ENCODE data around the gene PCYT2. TPM values are rescaled to one million over a fixed set of nuclear protein-coding genes. Genes with fewer than 3 reads are reported as not detected.

The PCYT2 gene
- total and polyA plus RNA-seq, 3 experiments from 2014 or later = 30.3 to 35.7 (median 31.6) TPM

GRCh38 chr17:81939218-81939617 is 28.0 kb upstream of the PCYT2 start:
- Histone ChIP-seq H3K9me3 (ENCODE audit: low read length) (no peaks in the 10 kb centered on the region), H3K36me3 (ENCODE audit: insufficient read depth, low read length) (no peaks in the 10 kb centered on the region), H3K27ac (ENCODE audit: low read depth, low read length) (no peak overlapping the region), H3K27me3 (ENCODE audit: insufficient read depth, low read length, poor library complexity, severe bottlenecking) (no peaks in the 10 kb centered on the region), H3K4me3 (ENCODE audit: low read length) (no peak overlapping the region), H3K4me1 (ENCODE audit: insufficient read depth, low read length) (peaks cover 5% of the 10 kb centered on the region)
- Mint-ChIP-seq H3K4me1 (peaks cover 0 to 8% (median 5%) of the 10 kb centered on the region in 3 donors), H3K4me3 (peak overlapping the region in 1 of 7 donors; percentile 40), H3K27ac (no peak overlapping the region), H3K9me3 (no peaks in the 10 kb centered on the region), H3K27me3 (peaks cover 4 to 11% of the 10 kb centered on the region in 2 donors), H3K36me3 (no peaks in the 10 kb centered on the region)
- CTCF ChIA-PET = no interaction called here
- POLR2A ChIA-PET = no interaction called here
- DNase-seq = no peak

DNA sequence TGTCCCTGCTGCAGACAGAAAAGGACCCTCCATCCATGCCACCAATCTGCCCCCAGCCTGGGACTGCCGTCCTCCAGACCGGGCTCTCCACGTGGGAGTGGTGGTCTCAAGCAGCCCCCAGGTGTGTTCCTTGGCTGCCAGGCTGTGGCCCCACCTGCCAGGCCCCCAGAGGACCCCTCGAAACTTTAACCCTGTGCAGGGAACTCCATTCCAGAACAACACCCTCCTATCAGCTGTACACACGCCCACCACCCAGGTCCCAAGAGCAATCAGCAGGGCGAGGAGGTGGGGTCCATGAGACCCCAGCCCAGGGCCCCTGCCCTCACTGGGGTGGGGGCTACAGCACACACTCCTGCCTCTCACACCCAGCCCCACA is 24.5 kb upstream of the PCYT2 start:
- Mint-ChIP-seq H3K4me1 (peaks cover 0 to 8% (median 7%) of the 10 kb centered on the region in 3 donors), H3K9me3 (no peaks in the 10 kb centered on the region), H3K36me3 (no peaks in the 10 kb centered on the region), H3K27me3 (peaks cover 10 to 11% of the 10 kb centered on the region in 2 donors), H3K27ac (peak overlapping the region in 1 of 8 donors; percentile 17), H3K4me3 (peak overlapping the region; percentile 20 to 62 (median 33))
- DNase-seq = no peak
- Histone ChIP-seq H3K4me1 (ENCODE audit: insufficient read depth, low read length) (peaks cover 5% of the 10 kb centered on the region), H3K36me3 (ENCODE audit: insufficient read depth, low read length) (no peaks in the 10 kb centered on the region), H3K27ac (ENCODE audit: low read depth, low read length) (peak overlapping the region; percentile 9), H3K27me3 (ENCODE audit: insufficient read depth, low read length, poor library complexity, severe bottlenecking) (no peaks in the 10 kb centered on the region), H3K4me3 (ENCODE audit: low read length) (no peak overlapping the region), H3K9me3 (ENCODE audit: low read length) (no peaks in the 10 kb centered on the region)
- ChIA-PET CTCF (no interaction called here), POLR2A (no interaction called here)

DNA sequence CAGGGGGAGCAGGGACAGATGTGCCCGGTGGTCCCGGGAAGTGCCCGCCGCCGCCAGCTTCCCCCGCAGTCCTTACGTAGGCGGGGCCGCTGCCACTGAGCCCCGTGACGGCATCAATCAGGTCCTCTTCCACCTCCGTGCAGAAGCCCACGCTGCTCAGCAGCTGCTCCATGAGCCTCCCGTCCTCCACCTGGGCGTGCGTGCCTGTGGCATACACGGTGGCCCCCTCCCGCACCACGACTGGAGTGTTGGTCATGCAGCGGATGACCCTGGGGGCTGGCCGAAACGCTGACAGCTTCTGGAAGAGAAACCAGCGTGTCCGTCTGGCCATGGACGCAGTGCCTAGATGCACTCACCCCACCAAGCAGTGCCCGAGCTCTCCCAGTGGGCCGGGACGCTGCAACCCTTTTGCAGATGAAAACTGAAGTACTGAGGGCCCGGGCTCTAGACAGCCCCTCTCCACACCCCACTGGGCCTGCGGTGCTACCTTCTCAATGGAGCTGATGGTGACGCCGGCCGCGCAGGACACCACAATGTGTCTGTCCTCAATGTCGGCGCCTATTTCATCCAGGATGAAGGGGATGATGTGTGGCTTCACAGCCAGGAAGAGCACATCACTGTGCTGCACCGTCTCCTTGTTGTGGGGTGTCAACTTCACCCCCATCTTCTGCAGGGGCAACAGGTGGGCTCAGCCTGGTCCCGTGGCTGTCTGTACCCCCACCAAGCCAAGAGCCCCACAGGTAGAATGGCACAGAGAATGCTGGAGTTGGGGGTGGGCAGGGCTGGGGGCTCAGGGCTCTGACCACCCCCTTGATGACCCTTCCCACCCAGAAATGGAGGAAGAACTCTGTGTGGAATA is 23.9 kb upstream of the PCYT2 start:
- Histone ChIP-seq H3K9me3 (ENCODE audit: low read length) (no peaks in the 10 kb centered on the region), H3K36me3 (ENCODE audit: insufficient read depth, low read length) (no peaks in the 10 kb centered on the region), H3K27me3 (ENCODE audit: insufficient read depth, low read length, poor library complexity, severe bottlenecking) (no peaks in the 10 kb centered on the region), H3K4me3 (ENCODE audit: low read length) (no peak overlapping the region), H3K4me1 (ENCODE audit: insufficient read depth, low read length) (peaks cover 5% of the 10 kb centered on the region), H3K27ac (ENCODE audit: low read depth, low read length) (no peak overlapping the region)
- POLR2A ChIA-PET = no interaction called here
- CTCF ChIA-PET = interaction anchor here (1.4 kb wide), 1 partner anchor 86 kb away, joined by 3 read pairs; no protein-coding TSS in a partner anchor
- Mint-ChIP-seq H3K27me3 (peaks cover 5 to 11% of the 10 kb centered on the region in 2 donors), H3K36me3 (no peaks in the 10 kb centered on the region), H3K9me3 (no peaks in the 10 kb centered on the region), H3K4me1 (peaks cover 0 to 8% (median 7%) of the 10 kb centered on the region in 3 donors), H3K4me3 (peak overlapping the region in 1 of 7 donors; percentile 62), H3K27ac (no peak overlapping the region)
- DNase-seq = no peak

DNA sequence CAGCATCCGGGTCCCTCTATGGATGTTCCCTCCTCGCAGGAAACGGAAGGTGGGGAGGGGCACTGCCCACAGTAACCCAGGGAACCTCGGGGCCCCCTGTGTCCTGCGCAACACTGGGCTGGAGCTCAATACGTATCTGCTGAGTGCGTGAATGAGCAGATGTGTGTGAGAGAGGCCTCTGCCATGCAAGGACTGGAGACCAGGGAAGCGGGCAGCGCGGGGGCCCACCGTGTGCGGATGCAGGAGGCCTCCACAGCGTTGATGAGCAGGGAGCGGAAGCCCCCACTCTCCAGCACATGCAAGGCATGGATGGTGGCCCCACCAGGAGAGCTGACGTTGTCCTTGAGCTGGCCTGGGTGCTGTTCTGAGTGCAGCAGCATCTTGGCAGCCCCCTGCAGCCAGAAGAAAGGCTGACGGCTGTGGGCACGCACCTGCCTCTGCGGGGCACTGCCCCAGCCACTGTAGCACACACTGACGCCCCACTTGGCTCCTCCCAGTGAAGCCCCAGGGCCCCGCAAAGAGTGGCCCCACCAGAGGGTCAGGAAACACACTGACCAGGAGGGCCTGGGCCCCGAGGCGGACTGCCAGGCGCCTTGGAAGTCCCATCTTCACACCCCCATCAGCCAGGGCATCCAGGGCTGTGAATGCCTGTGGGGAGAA is 23.0 kb upstream of the PCYT2 start:
- Histone ChIP-seq H3K4me3 (ENCODE audit: low read length) (no peak overlapping the region), H3K4me1 (ENCODE audit: insufficient read depth, low read length) (peaks cover 5% of the 10 kb centered on the region), H3K9me3 (ENCODE audit: low read length) (no peaks in the 10 kb centered on the region), H3K36me3 (ENCODE audit: insufficient read depth, low read length) (no peaks in the 10 kb centered on the region), H3K27ac (ENCODE audit: low read depth, low read length) (no peak overlapping the region), H3K27me3 (ENCODE audit: insufficient read depth, low read length, poor library complexity, severe bottlenecking) (no peaks in the 10 kb centered on the region)
- Mint-ChIP-seq H3K36me3 (no peaks in the 10 kb centered on the region), H3K4me3 (peak overlapping the region in 1 of 7 donors; percentile 12), H3K27me3 (peaks cover 5 to 15% of the 10 kb centered on the region in 2 donors), H3K4me1 (peaks cover 0 to 8% (median 7%) of the 10 kb centered on the region in 3 donors), H3K9me3 (no peaks in the 10 kb centered on the region), H3K27ac (no peak overlapping the region)
- DNase-seq = no peak
- POLR2A ChIA-PET = no interaction called here
- CTCF ChIA-PET = interaction anchor here (1.4 to 1.5 kb wide), 2 partner anchors 25 to 87 kb away, joined by 3 to 4 read pairs; no protein-coding TSS in a partner anchor

GRCh38 chr17:81933178-81933699 is 22.0 kb upstream of the PCYT2 start:
- no peaks in the 10 kb centered on the region for H3K36me3 Mint-ChIP-seq
- peaks cover 12% of the 10 kb centered on the region for H3K4me1 ChIP-seq (ENCODE audit: insufficient read depth, low read length)
- no peaks in the 10 kb centered on the region for H3K9me3 Mint-ChIP-seq
- peak in 1 of 5 donors; percentile 26 for DNase-seq
- POLR2A ChIA-PET = no interaction called here
- no peak overlapping the region for H3K27ac ChIP-seq (ENCODE audit: low read depth, low read length)
- no peak overlapping the region for H3K4me3 ChIP-seq (ENCODE audit: low read length)
- no peaks in the 10 kb centered on the region for H3K36me3 ChIP-seq (ENCODE audit: insufficient read depth, low read length)
- H3K27me3 ChIP-seq (ENCODE audit: insufficient read depth, low read length, poor library complexity, severe bottlenecking) = peaks cover 7% of the 10 kb centered on the region
- no peak overlapping the region for H3K4me3 Mint-ChIP-seq
- no peaks in the 10 kb centered on the region for H3K9me3 ChIP-seq (ENCODE audit: low read length)
- peaks cover 0 to 12% (median 7%) of the 10 kb centered on the region in 3 donors for H3K4me1 Mint-ChIP-seq
- no peak overlapping the region for H3K27ac Mint-ChIP-seq
- peaks cover 5 to 18% of the 10 kb centered on the region in 2 donors for H3K27me3 Mint-ChIP-seq
- CTCF ChIA-PET = interaction anchor here (1.4 to 1.5 kb wide), 2 partner anchors 26 to 88 kb away, joined by 3 to 4 read pairs; no protein-coding TSS in a partner anchor

DNA sequence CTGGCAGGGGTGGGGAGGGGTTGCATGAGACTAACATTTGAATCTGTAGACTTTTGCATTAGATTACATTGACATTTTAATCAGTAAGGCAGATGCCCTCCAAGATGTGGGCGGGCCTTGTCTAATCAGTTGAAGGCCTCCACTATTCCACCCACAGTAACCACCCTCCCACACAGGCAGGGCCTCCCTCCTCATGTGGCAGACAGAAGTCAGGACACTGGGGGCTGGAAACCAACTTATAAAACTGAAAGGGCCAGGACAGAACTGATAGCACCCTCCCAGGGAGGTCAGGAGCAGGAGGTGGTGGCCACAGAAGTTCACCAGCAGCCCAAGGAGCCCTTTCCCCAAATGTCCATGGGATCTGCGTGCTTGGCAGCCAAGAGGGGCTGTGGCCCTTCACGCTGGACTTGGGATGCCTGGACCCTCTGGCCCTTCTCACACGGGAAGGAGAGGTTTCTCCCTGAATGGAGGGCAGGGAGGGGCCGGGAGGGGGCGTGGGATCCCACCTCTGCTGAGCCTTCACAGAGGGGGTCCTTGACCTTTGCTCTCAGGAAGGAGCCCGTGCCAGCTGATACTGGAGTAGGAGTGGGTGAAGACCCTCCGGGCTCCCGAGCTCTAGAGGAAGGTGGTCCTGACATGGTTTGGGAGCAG is 21.3 kb upstream of the PCYT2 start:
- H3K36me3 ChIP-seq (ENCODE audit: insufficient read depth, low read length) = no peaks in the 10 kb centered on the region
- Mint-ChIP-seq H3K27ac (peak overlapping the region in 1 of 8 donors; percentile 48), H3K36me3 (no peaks in the 10 kb centered on the region), H3K27me3 (peaks cover 5 to 14% of the 10 kb centered on the region in 2 donors), H3K4me1 (peaks cover 0 to 7% (median 5%) of the 10 kb centered on the region in 3 donors), H3K9me3 (no peaks in the 10 kb centered on the region), H3K4me3 (no peak overlapping the region)
- H3K9me3 ChIP-seq (ENCODE audit: low read length) = no peaks in the 10 kb centered on the region
- H3K27me3 ChIP-seq (ENCODE audit: insufficient read depth, low read length, poor library complexity, severe bottlenecking) = peaks cover 7% of the 10 kb centered on the region
- no peak overlapping the region for H3K4me3 ChIP-seq (ENCODE audit: low read length)
- H3K4me1 ChIP-seq (ENCODE audit: insufficient read depth, low read length) = peaks cover 15% of the 10 kb centered on the region
- ChIA-PET POLR2A (no interaction called here), CTCF (no interaction called here)
- no peak for DNase-seq
- H3K27ac ChIP-seq (ENCODE audit: low read depth, low read length) = no peak overlapping the region

GRCh38 chr17:81931557-81932332 is 20.5 kb upstream of the PCYT2 start:
- no peaks in the 10 kb centered on the region for H3K9me3 ChIP-seq (ENCODE audit: low read length)
- peak overlapping the region in 1 of 8 donors; percentile 48 for H3K27ac Mint-ChIP-seq
- no peak overlapping the region for H3K27ac ChIP-seq (ENCODE audit: low read depth, low read length)
- peaks cover 0 to 6% (median 4%) of the 10 kb centered on the region in 3 donors for H3K4me1 Mint-ChIP-seq
- H3K36me3 ChIP-seq (ENCODE audit: insufficient read depth, low read length) = no peaks in the 10 kb centered on the region
- ChIA-PET CTCF (interaction anchor here (1.4 kb wide), 1 partner anchor 28 kb away, joined by 3 read pairs; no protein-coding TSS in a partner anchor), POLR2A (no interaction called here)
- H3K4me3 ChIP-seq (ENCODE audit: low read length) = no peak overlapping the region
- no peaks in the 10 kb centered on the region for H3K36me3 Mint-ChIP-seq
- peaks cover 7% of the 10 kb centered on the region for H3K27me3 ChIP-seq (ENCODE audit: insufficient read depth, low read length, poor library complexity, severe bottlenecking)
- no peaks in the 10 kb centered on the region for H3K9me3 Mint-ChIP-seq
- H3K4me3 Mint-ChIP-seq = peak overlapping the region in 1 of 7 donors; percentile 50
- DNase-seq = no peak
- H3K4me1 ChIP-seq (ENCODE audit: insufficient read depth, low read length) = peaks cover 14% of the 10 kb centered on the region
- peaks cover 5 to 14% of the 10 kb centered on the region in 2 donors for H3K27me3 Mint-ChIP-seq
